Mucosa of stomach (tissue), 1 donor: ENCODE measurements around the gene GABRA6.
"Not testable (repeated sequence)": the region's sequence is repeated elsewhere in the genome, so short reads cannot be mapped to it uniquely, and the experiment has no call there.

ENCODE experiments used
- H3K27me3 ChIP-seq: one replicate; pipeline ENCODE4 v1.7.0; 2013; ENCODE audit warnings: mild to moderate bottlenecking, low read length; ENCODE audit not compliant: control insufficient read depth, insufficient read depth
- H3K36me3 ChIP-seq: one replicate; pipeline ENCODE4 v1.7.0; 2013; ENCODE audit warnings: low read length; ENCODE audit not compliant: control insufficient read depth, insufficient read depth
- H3K4me1 ChIP-seq: one replicate; pipeline ENCODE4 v1.7.0; 2013; ENCODE audit warnings: mild to moderate bottlenecking, low read length; ENCODE audit not compliant: control insufficient read depth, insufficient read depth
- H3K4me3 ChIP-seq: one replicate; pipeline ENCODE4 v1.7.0; 2013; ENCODE audit warnings: low read length
- H3K9ac ChIP-seq: one replicate; pipeline ENCODE4 v1.7.0; 2013; ENCODE audit warnings: mild to moderate bottlenecking, low read length, moderate library complexity
- H3K9me3 ChIP-seq: one replicate; pipeline ENCODE4 v1.7.0; 2013; ENCODE audit warnings: mild to moderate bottlenecking, low read length, moderate library complexity; ENCODE audit not compliant: control insufficient read depth
- donor health status: Pancreatic carcinoma.

GABRA6 gene

DNA sequence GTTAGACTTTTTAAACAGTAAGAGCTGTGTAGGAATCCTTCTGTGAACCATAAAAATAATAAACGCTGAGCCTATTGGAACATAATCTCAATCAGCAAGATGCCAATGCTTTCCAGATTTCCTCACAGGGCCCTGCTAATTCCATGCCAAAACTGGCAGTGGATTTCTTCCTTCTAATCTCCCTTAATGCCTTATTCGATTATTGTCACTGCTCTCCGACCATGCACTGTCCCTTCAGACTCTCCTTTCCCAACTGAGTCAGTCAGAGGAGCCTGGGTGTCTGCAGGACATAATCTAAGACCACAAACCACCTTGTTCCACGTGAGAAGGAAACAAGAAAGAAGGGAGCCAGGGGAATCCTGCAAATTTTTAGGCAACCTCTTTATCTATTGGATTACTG lies at the start of gene GABRA6:
GABRA6 (plus strand) TSS at position 261 of the 400 bp plus-strand sequence. CDS start 269 bp downstream, outside the sequence.
- no peaks in the 10 kb centered on the region for H3K36me3 ChIP-seq
- H3K4me1 ChIP-seq = no peaks in the 10 kb centered on the region
- no peak within 1 kb of the TSS for H3K4me3 ChIP-seq
- H3K9me3 ChIP-seq = no peaks in the 10 kb centered on the region
- no peak within 1 kb of the TSS for H3K9ac ChIP-seq
- H3K27me3 ChIP-seq = no peaks in the 10 kb centered on the region

DNA sequence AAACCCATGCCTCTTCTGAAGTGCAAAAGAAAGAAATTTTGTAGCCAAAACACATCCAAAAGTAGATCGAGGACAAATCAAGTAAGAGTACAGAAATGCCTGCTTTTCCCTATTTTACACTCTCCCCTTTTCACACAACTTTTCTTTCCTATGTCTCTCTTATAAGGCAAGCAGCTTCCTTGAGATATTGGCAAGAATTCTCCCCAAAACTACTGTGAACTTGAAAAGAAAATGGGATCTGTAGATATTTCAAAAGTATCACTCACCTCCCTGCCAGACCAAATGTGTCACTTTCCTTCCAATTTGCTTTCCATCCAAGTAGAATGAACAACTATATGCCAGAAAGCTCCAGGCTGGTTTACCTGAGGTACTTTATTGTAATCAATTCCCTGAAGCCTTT lies 47.9 kb upstream of the GABRA6 start:
- Histone ChIP-seq H3K36me3 (no peaks in the 10 kb centered on the region), H3K4me3 (no peak overlapping the region), H3K9me3 (no peaks in the 10 kb centered on the region), H3K27me3 (no peaks in the 10 kb centered on the region), H3K4me1 (no peaks in the 10 kb centered on the region), H3K9ac (no peak overlapping the region)

DNA sequence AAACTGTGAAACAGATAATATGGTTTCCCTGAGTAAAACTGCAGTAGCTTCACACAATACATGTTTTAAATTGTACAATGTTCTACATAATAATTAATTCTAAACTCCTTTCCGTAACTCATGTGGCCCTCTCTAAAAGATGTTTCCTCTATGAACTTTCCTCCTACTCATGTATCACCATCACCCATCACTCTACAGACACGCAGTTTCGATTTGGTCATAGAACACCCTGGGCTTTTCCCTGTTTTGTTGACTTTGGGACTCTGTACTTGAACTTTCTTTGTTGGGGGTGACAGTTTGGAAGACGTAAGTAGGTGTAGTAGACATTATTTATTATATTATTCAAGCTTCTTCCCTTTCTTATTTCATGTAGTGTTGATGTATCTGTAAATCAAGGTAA lies 44.1 kb upstream of the GABRA6 start:
- H3K4me3 ChIP-seq = no peak overlapping the region
- no peaks in the 10 kb centered on the region for H3K4me1 ChIP-seq
- H3K36me3 ChIP-seq = no peaks in the 10 kb centered on the region
- no peak overlapping the region for H3K9ac ChIP-seq
- H3K9me3 ChIP-seq = no peaks in the 10 kb centered on the region
- no peaks in the 10 kb centered on the region for H3K27me3 ChIP-seq

GRCh38 chr5:161645264-161645663 lies 40.3 kb upstream of the GABRA6 start:
- H3K9ac ChIP-seq = no peak overlapping the region
- H3K27me3 ChIP-seq = no peaks in the 10 kb centered on the region
- no peaks in the 10 kb centered on the region for H3K4me1 ChIP-seq
- no peak overlapping the region for H3K4me3 ChIP-seq
- no peaks in the 10 kb centered on the region for H3K9me3 ChIP-seq
- H3K36me3 ChIP-seq = no peaks in the 10 kb centered on the region

- H3K4me3 ChIP-seq, H3K4me1 ChIP-seq, H3K36me3 ChIP-seq, H3K27me3 ChIP-seq, H3K9me3 ChIP-seq, H3K9ac ChIP-seq: not testable (repeated sequence)
These were observed 33.6 kb upstream of the GABRA6 start for GRCh38 chr5:161651926-161652325.

GRCh38 chr5:161660806-161661205 lies 24.7 kb upstream of the GABRA6 start:
- no peaks in the 10 kb centered on the region for H3K27me3 ChIP-seq
- H3K4me3 ChIP-seq = no peak overlapping the region
- no peak overlapping the region for H3K9ac ChIP-seq
- no peaks in the 10 kb centered on the region for H3K9me3 ChIP-seq
- H3K4me1 ChIP-seq = no peaks in the 10 kb centered on the region
- no peaks in the 10 kb centered on the region for H3K36me3 ChIP-seq

DNA sequence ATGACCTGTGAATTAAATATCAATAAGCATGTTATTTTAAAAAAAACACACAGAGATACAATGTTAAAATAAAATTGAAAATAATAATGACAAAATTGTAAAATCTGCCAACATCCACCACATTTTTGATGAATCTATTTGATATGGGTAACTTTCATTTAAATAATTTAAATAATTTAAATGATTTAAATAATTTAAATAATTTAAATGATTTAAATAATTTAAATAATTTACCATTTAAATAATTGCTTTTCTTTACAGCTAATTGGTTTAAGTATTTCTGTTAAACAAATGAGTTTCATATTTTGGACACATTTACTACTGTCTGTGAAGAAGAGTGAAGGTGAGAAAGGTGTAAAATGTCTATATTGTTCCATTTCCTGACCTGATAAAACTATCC lies 22.1 kb upstream of the GABRA6 start:
- H3K9me3 ChIP-seq = no peaks in the 10 kb centered on the region
- H3K27me3 ChIP-seq = no peaks in the 10 kb centered on the region
- no peak overlapping the region for H3K9ac ChIP-seq
- no peaks in the 10 kb centered on the region for H3K36me3 ChIP-seq
- H3K4me3 ChIP-seq = no peak overlapping the region
- H3K4me1 ChIP-seq = no peaks in the 10 kb centered on the region

- H3K9ac ChIP-seq = no peak overlapping the region
- no peak overlapping the region for H3K4me3 ChIP-seq
- no peaks in the 10 kb centered on the region for H3K36me3 ChIP-seq
- no peaks in the 10 kb centered on the region for H3K9me3 ChIP-seq
- no peaks in the 10 kb centered on the region for H3K27me3 ChIP-seq
- no peaks in the 10 kb centered on the region for H3K4me1 ChIP-seq
These were observed 9.4 kb upstream of the GABRA6 start for GRCh38 chr5:161676103-161676502.

DNA sequence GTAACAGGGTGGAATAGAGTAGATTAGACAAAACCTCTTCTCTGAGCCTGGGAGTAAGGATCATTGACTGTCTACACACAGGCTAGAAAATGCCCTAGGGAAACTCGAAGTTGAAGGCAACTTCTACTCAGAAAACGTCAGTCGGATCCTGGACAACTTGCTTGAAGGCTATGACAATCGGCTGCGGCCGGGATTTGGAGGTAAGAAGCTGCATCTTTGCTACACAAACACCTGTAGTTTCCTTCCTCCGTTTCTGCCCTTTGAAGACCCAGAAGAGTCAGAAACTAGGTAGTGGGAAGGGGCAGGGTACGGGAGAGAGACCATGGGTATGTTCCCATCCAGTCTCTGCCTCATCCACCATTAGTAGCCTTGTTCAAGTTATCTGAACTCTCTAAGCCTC lies 628 bp downstream of the GABRA6 start:
- H3K9ac ChIP-seq = no peak overlapping the region
- no peak overlapping the region for H3K4me3 ChIP-seq
- H3K4me1 ChIP-seq = no peaks in the 10 kb centered on the region
- no peaks in the 10 kb centered on the region for H3K27me3 ChIP-seq
- H3K9me3 ChIP-seq = no peaks in the 10 kb centered on the region
- H3K36me3 ChIP-seq = no peaks in the 10 kb centered on the region

- H3K4me1 ChIP-seq = no peaks in the 10 kb centered on the region
- no peak overlapping the region for H3K9ac ChIP-seq
- no peaks in the 10 kb centered on the region for H3K27me3 ChIP-seq
- H3K36me3 ChIP-seq = no peaks in the 10 kb centered on the region
- H3K4me3 ChIP-seq = no peak overlapping the region
- H3K9me3 ChIP-seq = no peaks in the 10 kb centered on the region
These were observed 1.4 kb downstream of the GABRA6 start for GRCh38 chr5:161686881-161687280.

GRCh38 chr5:161687316-161687715 lies 1.8 kb downstream of the GABRA6 start:
- no peaks in the 10 kb centered on the region for H3K27me3 ChIP-seq
- no peaks in the 10 kb centered on the region for H3K9me3 ChIP-seq
- H3K4me3 ChIP-seq = no peak overlapping the region
- H3K9ac ChIP-seq = no peak overlapping the region
- no peaks in the 10 kb centered on the region for H3K4me1 ChIP-seq
- no peaks in the 10 kb centered on the region for H3K36me3 ChIP-seq

GRCh38 chr5:161691911-161692310 lies 6.4 kb downstream of the GABRA6 start:
- Histone ChIP-seq H3K4me1 (no peaks in the 10 kb centered on the region), H3K9ac (no peak overlapping the region), H3K36me3 (no peaks in the 10 kb centered on the region), H3K9me3 (no peaks in the 10 kb centered on the region), H3K4me3 (no peak overlapping the region), H3K27me3 (no peaks in the 10 kb centered on the region)

GRCh38 chr5:161697001-161697400 lies 11.5 kb downstream of the GABRA6 start:
- Histone ChIP-seq H3K4me3 (no peak overlapping the region), H3K4me1 (no peaks in the 10 kb centered on the region), H3K27me3 (no peaks in the 10 kb centered on the region), H3K9ac (no peak overlapping the region), H3K36me3 (no peaks in the 10 kb centered on the region), H3K9me3 (no peaks in the 10 kb centered on the region)
